HTR-8/SVneo (cell line): ENCODE data around the gene PALM3.

Experiments used
- DNase-seq: peaks from one replicate; pipeline ENCODE4 v3.0.0; 2011; ENCODE audit warnings: low spot score, mixed read lengths; ENCODE audit not compliant: insufficient read length
- FAIRE-seq: peaks from 2 replicates; lab custom pipeline; 2011; peaks lifted over from hg19 to GRCh38; lab: Jason Lieb, UNC

PALM3 gene

GRCh38 chr19:14089662-14090508, 28.0 kb upstream of the PALM3 start:
- no peak for FAIRE-seq
- peak; percentile 34 for DNase-seq

GRCh38 chr19:14089412-14089661, 27.5 kb upstream of the PALM3 start:
- no peak for FAIRE-seq
- no peak for DNase-seq

GRCh38 chr19:14088634-14089411, 26.9 kb upstream of the PALM3 start:
- no peak for DNase-seq
- no peak for FAIRE-seq

GRCh38 chr19:14086098-14086497, 24.2 kb upstream of the PALM3 start:
- FAIRE-seq = no peak
- no peak for DNase-seq

GRCh38 chr19:14085309-14085995, 23.6 kb upstream of the PALM3 start, which contains the start of gene C19orf67:
Gene C19orf67, minus strand, starts transcription at chr19:14085783. Its CDS starts 156 bp downstream, at chr19:14085627.
- no peak for DNase-seq
- FAIRE-seq = no peak

- FAIRE-seq (no peak), DNase-seq (no peak)
Measured at GRCh38 chr19:14082675-14082960, 20.7 kb upstream of the PALM3 start.

- no peak for DNase-seq
- no peak for FAIRE-seq
Measured at GRCh38 chr19:14081797-14082674, 20.2 kb upstream of the PALM3 start.

- FAIRE-seq (peak; percentile 77), DNase-seq (peak; percentile 98)
Measured at GRCh38 chr19:14080887-14081796, 19.3 kb upstream of the PALM3 start.

- DNase-seq (no peak), FAIRE-seq (no peak)
Measured at GRCh38 chr19:14078411-14078810, 16.5 kb upstream of the PALM3 start.

GRCh38 chr19:14073925-14074838, 12.3 kb upstream of the PALM3 start:
- FAIRE-seq = no peak
- peak; percentile 45 for DNase-seq

GRCh38 chr19:14073261-14073924, 11.5 kb upstream of the PALM3 start:
- FAIRE-seq = no peak

GRCh38 chr19:14072535-14073260, 10.8 kb upstream of the PALM3 start, which contains the start of gene MISP3:
Gene MISP3, plus strand, starts transcription at chr19:14072786. Its CDS starts 524 bp downstream, at chr19:14073310.
- DNase-seq = no peak
- FAIRE-seq = no peak

More at GRCh38 chr19:14073261-14073924, 11.5 kb upstream of the PALM3 start:
- peak; percentile 56 for DNase-seq

- DNase-seq (no peak), FAIRE-seq (no peak)
Measured at GRCh38 chr19:14070268-14071050, 8.6 kb upstream of the PALM3 start.

- no peak for DNase-seq
- no peak for FAIRE-seq
Measured at GRCh38 chr19:14066134-14066533, 4.3 kb upstream of the PALM3 start.

GRCh38 chr19:14063105-14063504, 1.2 kb upstream of the PALM3 start:
- DNase-seq (no peak), FAIRE-seq (no peak)

GRCh38 chr19:14062558-14062855, 631 bp upstream of the PALM3 start:
- DNase-seq = no peak
- FAIRE-seq = no peak
